PC-3 (cell line): ENCODE results near the gene TMCO5A.

Experiments
- CTCF ChIP-seq: fragments of 300-600 bp; sonication (generic); conservative IDR thresholded peaks from 2 replicates; pipeline ENCODE4 v1.5.1; 2017; ENCODE audit warnings: antibody characterized with exemption, low read depth, mild to moderate bottlenecking, low read length
- EZH2phosphoT487 ChIP-seq: fragments of 300-600 bp; sonication (generic); IDR thresholded peaks from 2 replicates; pipeline ENCODE4 v1.6.1; 2018; ENCODE audit warnings: mild to moderate bottlenecking, antibody characterized with exemption, low read length, borderline replicate concordance

- TF ChIP-seq EZH2phosphoT487 = no peak
- TF ChIP-seq CTCF = no peak
Measured at GRCh38 chr15:37885651-37886050, 48.8 kb upstream of the TMCO5A start.
